BLaER1 (cell line): Measurements from ENCODE around the gene CRACR2A.

Source experiments
- H3K27ac ChIP-seq: shearing (Covaris generic); formaldehyde crosslinking; 2 replicates; pipeline ENCODE4 v1.8.1; 2022
- H3K27me3 ChIP-seq: shearing (Covaris generic); formaldehyde crosslinking; 2 replicates; pipeline ENCODE4 v1.8.1; 2022
- H3K36me3 ChIP-seq: shearing (Covaris generic); formaldehyde crosslinking; 2 replicates; pipeline ENCODE4 v1.8.1; 2022
- H3K4me1 ChIP-seq: shearing (Covaris generic); formaldehyde crosslinking; 2 replicates; pipeline ENCODE4 v1.8.1; 2022
- H3K4me2 ChIP-seq: shearing (Covaris generic); formaldehyde crosslinking; 2 replicates; pipeline ENCODE4 v1.8.1; 2022
- H3K4me3 ChIP-seq: shearing (Covaris generic); formaldehyde crosslinking; 2 replicates; pipeline ENCODE4 v1.8.1; 2022
- H3K9ac ChIP-seq: shearing (Covaris generic); formaldehyde crosslinking; 2 replicates; pipeline ENCODE4 v1.8.1; 2022
- H3K9me3 ChIP-seq: shearing (Covaris generic); formaldehyde crosslinking; 2 replicates; pipeline ENCODE4 v1.8.1; 2022
- H4K20me1 ChIP-seq: shearing (Covaris generic); formaldehyde crosslinking; 2 replicates; pipeline ENCODE4 v1.8.1; 2022
- Cebpa-rat ChIP-seq: shearing (Covaris generic); IDR thresholded peaks from 2 replicates; pipeline ENCODE4 v1.8.1; 2022

Gene CRACR2A

DNA sequence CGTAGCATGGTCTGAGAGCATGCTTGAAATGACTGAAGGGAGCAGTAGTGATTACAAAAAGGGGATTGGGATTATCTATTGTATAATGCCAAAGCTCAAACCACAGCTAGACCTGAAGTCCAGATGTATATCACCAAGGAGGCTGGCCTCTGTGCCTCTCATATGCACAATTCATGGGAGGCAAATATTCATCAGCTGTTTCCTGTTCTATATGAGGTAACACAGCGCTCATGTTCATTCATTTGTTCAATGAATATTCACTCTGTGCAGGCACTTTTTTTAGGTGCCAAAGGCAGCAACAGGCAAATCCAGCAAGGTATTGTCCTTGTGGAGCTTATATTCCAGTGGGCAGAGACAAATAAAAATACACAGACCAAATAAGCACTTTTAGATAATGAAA lies 39.0 kb downstream of the CRACR2A start:
- no peak overlapping the region for H3K9ac ChIP-seq
- H3K4me1 ChIP-seq = peaks cover 15% of the 10 kb centered on the region
- H3K36me3 ChIP-seq = peaks cover 79% of the 10 kb centered on the region
- no peak overlapping the region for H3K27ac ChIP-seq
- H3K4me2 ChIP-seq = no peak overlapping the region
- H4K20me1 ChIP-seq = peaks cover 55% of the 10 kb centered on the region
- TF ChIP-seq Cebpa-rat = no peak
- no peaks in the 10 kb centered on the region for H3K9me3 ChIP-seq
- no peaks in the 10 kb centered on the region for H3K27me3 ChIP-seq
- H3K4me3 ChIP-seq = no peak overlapping the region

- Histone ChIP-seq H3K9me3 (no peaks in the 10 kb centered on the region), H3K27me3 (no peaks in the 10 kb centered on the region), H3K4me3 (no peak overlapping the region), H4K20me1 (peaks cover 50% of the 10 kb centered on the region), H3K4me2 (no peak overlapping the region), H3K27ac (no peak overlapping the region), H3K9ac (no peak overlapping the region), H3K4me1 (peaks cover 11% of the 10 kb centered on the region), H3K36me3 (peaks cover 79% of the 10 kb centered on the region)
- no peak for TF ChIP-seq Cebpa-rat
Measured at GRCh38 chr12:3713483-3713882, 39.4 kb downstream of the CRACR2A start.

GRCh38 chr12:3712209-3712992 lies 40.5 kb downstream of the CRACR2A start:
- Histone ChIP-seq H3K9ac (no peak overlapping the region), H3K36me3 (peaks cover 76% of the 10 kb centered on the region), H3K4me1 (peaks cover 4% of the 10 kb centered on the region; the same call in 1 of the 2 replicates), H4K20me1 (peaks cover 40% of the 10 kb centered on the region), H3K27me3 (no peaks in the 10 kb centered on the region), H3K9me3 (no peaks in the 10 kb centered on the region), H3K4me2 (no peak overlapping the region), H3K4me3 (no peak overlapping the region), H3K27ac (no peak overlapping the region)
- TF ChIP-seq Cebpa-rat = no peak

DNA sequence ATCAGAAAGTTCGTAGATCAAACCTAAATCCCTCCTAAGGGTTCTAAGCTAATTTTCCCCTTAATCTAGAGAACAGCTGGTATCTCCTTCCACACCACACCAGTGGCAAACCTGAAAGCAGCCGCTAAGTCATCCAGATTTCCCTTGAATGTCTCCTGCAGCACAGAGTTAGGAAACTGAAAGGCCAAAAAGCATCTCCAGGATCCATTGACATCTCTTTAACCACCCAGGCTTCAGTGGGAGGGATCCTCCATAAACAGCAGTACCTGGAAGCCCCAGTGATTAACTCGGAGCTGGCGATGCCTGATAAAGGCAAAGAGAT lies 47.6 kb downstream of the CRACR2A start:
- Histone ChIP-seq H3K4me1 (no peaks in the 10 kb centered on the region; the same call in 1 of the 2 replicates), H3K9me3 (peaks cover 24% of the 10 kb centered on the region), H3K4me2 (no peak overlapping the region), H3K36me3 (peaks cover 70% of the 10 kb centered on the region), H4K20me1 (peaks cover 6% of the 10 kb centered on the region; the same call in 1 of the 2 replicates), H3K4me3 (no peak overlapping the region), H3K27ac (no peak overlapping the region), H3K27me3 (no peaks in the 10 kb centered on the region), H3K9ac (no peak overlapping the region)
- TF ChIP-seq Cebpa-rat = no peak

GRCh38 chr12:3704512-3705353 lies 48.2 kb downstream of the CRACR2A start:
- H3K4me3 ChIP-seq = no peak overlapping the region
- peaks cover 24% of the 10 kb centered on the region for H3K9me3 ChIP-seq
- TF ChIP-seq Cebpa-rat = no peak
- H3K4me1 ChIP-seq = no peaks in the 10 kb centered on the region
- H3K9ac ChIP-seq = no peak overlapping the region
- H3K36me3 ChIP-seq = peaks cover 67% of the 10 kb centered on the region
- H3K4me2 ChIP-seq = no peak overlapping the region
- H3K27ac ChIP-seq = no peak overlapping the region
- peaks cover 6% of the 10 kb centered on the region; the same call in 1 of the 2 replicates for H4K20me1 ChIP-seq
- no peaks in the 10 kb centered on the region for H3K27me3 ChIP-seq

- Histone ChIP-seq H3K9me3 (peaks cover 24% of the 10 kb centered on the region), H3K27me3 (no peaks in the 10 kb centered on the region), H4K20me1 (peaks cover 34% of the 10 kb centered on the region), H3K27ac (no peak overlapping the region), H3K4me1 (peaks cover 10% of the 10 kb centered on the region), H3K4me3 (no peak overlapping the region), H3K36me3 (peaks cover 70% of the 10 kb centered on the region), H3K9ac (no peak overlapping the region), H3K4me2 (no peak overlapping the region)
- no peak for TF ChIP-seq Cebpa-rat
Measured at GRCh38 chr12:3700861-3701260, 52.0 kb downstream of the CRACR2A start.

DNA sequence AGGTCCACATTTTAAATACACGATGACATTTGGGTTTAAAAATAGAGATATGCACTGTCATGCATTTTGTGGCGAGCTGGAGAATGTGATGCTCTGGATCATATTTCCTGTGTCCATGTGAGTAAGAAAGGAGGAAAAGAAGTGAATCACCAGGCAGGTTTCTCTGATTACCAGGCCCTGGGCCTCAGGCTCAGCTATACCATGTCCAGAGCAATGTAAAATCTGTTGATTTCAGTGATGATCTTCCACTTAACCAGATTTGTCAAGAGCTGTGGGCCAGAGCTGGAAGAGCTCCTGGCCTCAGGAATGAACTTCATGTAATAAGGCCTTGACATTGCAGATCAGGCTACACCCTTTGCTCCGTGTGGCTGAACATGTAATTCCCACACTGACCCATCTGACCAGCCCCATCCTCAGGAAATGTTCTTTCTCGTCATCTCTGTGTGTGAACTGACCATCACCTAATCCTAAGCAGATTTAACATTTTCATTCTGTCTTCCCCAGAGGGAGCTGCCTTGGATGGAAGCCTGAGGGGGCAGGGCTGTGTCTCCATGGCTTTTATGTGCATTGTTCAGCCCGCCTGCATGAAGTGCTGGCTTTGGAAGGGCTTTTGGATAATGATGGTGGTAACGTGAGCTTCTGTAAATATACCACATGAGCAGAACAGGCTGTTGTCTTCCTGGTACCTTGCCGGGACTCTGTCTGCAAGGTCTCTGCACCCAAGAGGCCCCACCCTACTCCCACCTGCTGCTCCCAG lies 54.5 kb downstream of the CRACR2A start:
- no peak overlapping the region for H3K27ac ChIP-seq

GRCh38 chr12:3697311-3697870 lies 55.5 kb downstream of the CRACR2A start:
- no peak overlapping the region for H3K9ac ChIP-seq
- peaks cover 19% of the 10 kb centered on the region; the same call in 1 of the 2 replicates for H3K9me3 ChIP-seq
- peaks cover 74% of the 10 kb centered on the region for H3K36me3 ChIP-seq
- H3K4me2 ChIP-seq = no peak overlapping the region
- peaks cover 10% of the 10 kb centered on the region for H3K4me1 ChIP-seq
- H3K27ac ChIP-seq = no peak overlapping the region
- peaks cover 34% of the 10 kb centered on the region for H4K20me1 ChIP-seq
- no peak overlapping the region for H3K4me3 ChIP-seq
- no peak for TF ChIP-seq Cebpa-rat
- H3K27me3 ChIP-seq = no peaks in the 10 kb centered on the region

More for the DNA sequence above, 54.5 kb downstream of the CRACR2A start:
- H3K4me3 ChIP-seq = no peak overlapping the region
- H3K27me3 ChIP-seq = no peaks in the 10 kb centered on the region
- TF ChIP-seq Cebpa-rat = no peak
- peaks cover 34% of the 10 kb centered on the region for H4K20me1 ChIP-seq
- peaks cover 17% of the 10 kb centered on the region for H3K9me3 ChIP-seq
- H3K36me3 ChIP-seq = peaks cover 70% of the 10 kb centered on the region
- peaks cover 10% of the 10 kb centered on the region for H3K4me1 ChIP-seq
- H3K9ac ChIP-seq = no peak overlapping the region
- no peak overlapping the region for H3K4me2 ChIP-seq

GRCh38 chr12:3694673-3695072 lies 58.2 kb downstream of the CRACR2A start:
- H3K9me3 ChIP-seq = peaks cover 42% of the 10 kb centered on the region
- no peak overlapping the region for H3K4me3 ChIP-seq
- H3K4me2 ChIP-seq = no peak overlapping the region
- no peak overlapping the region for H3K9ac ChIP-seq
- H3K27ac ChIP-seq = no peak overlapping the region
- no peak for TF ChIP-seq Cebpa-rat
- H3K36me3 ChIP-seq = peaks cover 97% of the 10 kb centered on the region
- H4K20me1 ChIP-seq = peaks cover 29% of the 10 kb centered on the region
- H3K4me1 ChIP-seq = peaks cover 10% of the 10 kb centered on the region
- no peaks in the 10 kb centered on the region for H3K27me3 ChIP-seq
